HCT116 (cell line): Measurements from ENCODE around the gene MRPL45.
"Not testable (repeated sequence)": the region's sequence is repeated elsewhere in the genome, so short reads cannot be mapped to it uniquely, and the experiment has no call there.

ENCODE experiments used
- CTCF ChIP-seq, 3 experiments: fragments of 200-600 bp in 1 of 3; sonication (generic) in 1 of 3; IDR thresholded peaks in 2 of 3; conservative IDR thresholded peaks in 1 of 3; 2 replicates each; pipeline ENCODE4 v1.5.1; 2012 to 2017; ENCODE audit warnings: low read depth in 2 of 3, low read length in 2 of 3, antibody characterized with exemption in 1 of 3, borderline replicate concordance in 1 of 3, control low read depth in 1 of 3, mild to moderate bottlenecking in 1 of 3, mixed read lengths in 1 of 3, mixed run types in 1 of 3, moderate library complexity in 1 of 3; ENCODE audit not compliant: insufficient read depth in 1 of 3
- EZH2 ChIP-seq: fragments of 200-600 bp; sonication (generic); IDR thresholded peaks from 2 replicates; pipeline ENCODE4 v1.6.1; 2017; ENCODE audit warnings: antibody characterized with exemption, mixed run types
- EZH2phosphoT487 ChIP-seq: fragments of 200-600 bp; IDR thresholded peaks from 2 replicates; pipeline ENCODE4 v1.6.1; 2018; ENCODE audit warnings: antibody characterized with exemption, borderline replicate concordance
- MAX ChIP-seq: IDR thresholded peaks from 2 replicates; pipeline ENCODE4 v1.6.1; 2012
- POLR2AphosphoS5 ChIP-seq: IDR thresholded peaks from 2 replicates; pipeline ENCODE4 v1.6.1; 2011; ENCODE audit warnings: mild to moderate bottlenecking, low read depth, low read length, moderate library complexity
- SIN3A ChIP-seq: IDR thresholded peaks from 2 replicates; pipeline ENCODE4 v1.6.1; 2012; ENCODE audit warnings: low read depth
- SP1 ChIP-seq: IDR thresholded peaks from 2 replicates; pipeline ENCODE4 v1.6.1; 2012; ENCODE audit warnings: low read depth
- YY1 ChIP-seq: IDR thresholded peaks from 2 replicates; pipeline ENCODE4 v1.6.1; 2011; ENCODE audit warnings: low read length, low read depth, moderate library complexity, mild to moderate bottlenecking; ENCODE audit not compliant: insufficient replicate concordance; ENCODE audit errors: extremely low read depth
- ZBTB33 ChIP-seq: IDR thresholded peaks from 2 replicates; pipeline ENCODE4 v1.6.1; 2011; ENCODE audit warnings: mild to moderate bottlenecking, low read length, moderate library complexity; ENCODE audit not compliant: insufficient replicate concordance; ENCODE audit errors: extremely low read depth
- ZNF274 ChIP-seq: fragments of 200-500 bp; sonication (Bioruptor generic); IDR thresholded peaks from 2 replicates; pipeline ENCODE4 v1.6.1; 2014; ENCODE audit warnings: mild to moderate bottlenecking, low read depth, low read length, inconsistent platforms

- TF ChIP-seq ZNF274; POLR2AphosphoS5; YY1; CTCF (IDR thresholded peaks at IDR 0.05 in 2 of 3, conservative IDR thresholded peaks at IDR 0.05 in 1 of 3; ENCODE audit: borderline replicate concordance in 1 of 3, insufficient read depth in 1 of 3, low read depth in 2 of 3, low read length in 2 of 3); EZH2; ZBTB33; SIN3A; MAX; EZH2phosphoT487; SP1: not testable (repeated sequence)
These were observed 27.4 kb upstream of the MRPL45 start for GRCh38 chr17:38269552-38269951.
